Measurements from ENCODE around the gene TBC1D13. TPM values are rescaled to one million over a fixed set of nuclear protein-coding genes. Genes with fewer than 3 reads are reported as not detected.
"Not testable (repeated sequence)": the region's sequence is repeated elsewhere in the genome, so short reads cannot be mapped to it uniquely, and the experiment has no call there.

The TBC1D13 gene
- total RNA-seq, 6 experiments from 2014 or later: 28.0 to 34.7 (median 30.3) TPM

GRCh38 chr9:128836509-128837145, 49.6 kb downstream of the TBC1D13 start:
- Mint-ChIP-seq H3K36me3 (ENCODE audit: low read depth) (peaks cover 12% of the 10 kb centered on the region), H3K4me3 (no peak overlapping the region), H3K4me1 (ENCODE audit: low read depth) (no peaks in the 10 kb centered on the region), H3K27ac (no peak overlapping the region), H3K27me3 (ENCODE audit: insufficient read depth) (no peaks in the 10 kb centered on the region), H3K9me3 (no peaks in the 10 kb centered on the region)
- DNase-seq: no peak
- no peak for TF ChIP-seq CTCF (IDR thresholded peaks at IDR 0.05)

GRCh38 chr9:128838338-128838737, 51.3 kb downstream of the TBC1D13 start:
- H3K27ac Mint-ChIP-seq: no peak overlapping the region; the same call in 1 of the 2 replicates
- H3K9me3 Mint-ChIP-seq: no peaks in the 10 kb centered on the region
- H3K4me3 Mint-ChIP-seq: no peak overlapping the region

GRCh38 chr9:128840524-128840923, 53.5 kb downstream of the TBC1D13 start:
- Mint-ChIP-seq H3K27ac (no peak overlapping the region), H3K36me3 (ENCODE audit: low read depth) (peaks cover 6% of the 10 kb centered on the region), H3K9me3 (no peaks in the 10 kb centered on the region), H3K4me3 (no peak overlapping the region), H3K27me3 (ENCODE audit: insufficient read depth) (no peaks in the 10 kb centered on the region; the same call in 1 of the 2 replicates), H3K4me1 (ENCODE audit: low read depth) (no peaks in the 10 kb centered on the region)
- TF ChIP-seq CTCF (IDR thresholded peaks at IDR 0.05): no peak
- DNase-seq: no peak

More at GRCh38 chr9:128838338-128838737, 51.3 kb downstream of the TBC1D13 start:
- TF ChIP-seq CTCF (IDR thresholded peaks at IDR 0.05): no peak
- DNase-seq: no peak
- Mint-ChIP-seq H3K27me3 (ENCODE audit: insufficient read depth) (no peaks in the 10 kb centered on the region; the same call in 1 of the 2 replicates), H3K36me3 (ENCODE audit: low read depth) (peaks cover 12% of the 10 kb centered on the region), H3K4me1 (ENCODE audit: low read depth) (no peaks in the 10 kb centered on the region)

GRCh38 chr9:128841694-128842492, 54.8 kb downstream of the TBC1D13 start:
- no peaks in the 10 kb centered on the region for H3K9me3 Mint-ChIP-seq
- H3K4me3 Mint-ChIP-seq: no peak overlapping the region
- H3K4me1 Mint-ChIP-seq (ENCODE audit: low read depth): no peaks in the 10 kb centered on the region
- no peak for TF ChIP-seq CTCF (IDR thresholded peaks at IDR 0.05)
- DNase-seq: no peak
- peaks cover 6% of the 10 kb centered on the region for H3K36me3 Mint-ChIP-seq (ENCODE audit: low read depth)
- no peak overlapping the region for H3K27ac Mint-ChIP-seq
- no peaks in the 10 kb centered on the region; the same call in 1 of the 2 replicates for H3K27me3 Mint-ChIP-seq (ENCODE audit: insufficient read depth)

GRCh38 chr9:128843171-128843570, 56.1 kb downstream of the TBC1D13 start:
- H3K27me3 Mint-ChIP-seq (ENCODE audit: insufficient read depth); H3K4me3 Mint-ChIP-seq; H3K27ac Mint-ChIP-seq; H3K4me1 Mint-ChIP-seq (ENCODE audit: low read depth); H3K9me3 Mint-ChIP-seq; DNase-seq: not testable (repeated sequence)
- peaks cover 10% of the 10 kb centered on the region for H3K36me3 Mint-ChIP-seq (ENCODE audit: low read depth)
